Measurements from ENCODE around the gene FOXL3.

The FOXL3 gene

GRCh38 chr7:253581-254336, 36.2 kb upstream of the FOXL3 start:
- POLR2A ChIA-PET, result no interaction called here
- TF ChIP-seq ZXDB (tag by site-specific recombination; IDR thresholded peaks at IDR 0.05) (no peak), ZNF335 (tag by site-specific recombination; conservative IDR thresholded peaks at IDR 0.05) (no peak), ZBTB17 (tag by site-specific recombination; IDR thresholded peaks at IDR 0.05) (no peak), PATZ1 (tag by site-specific recombination; IDR thresholded peaks at IDR 0.05) (no peak), TSHZ1 (tag by site-specific recombination; IDR thresholded peaks at IDR 0.05; ENCODE audit: borderline replicate concordance) (no peak), GLIS1 (tag by site-specific recombination; IDR thresholded peaks at IDR 0.05) (no peak), ZBTB11 (tag by site-specific recombination; conservative IDR thresholded peaks at IDR 0.05; ENCODE audit: low read depth) (no peak), ZNF785 (tag by site-specific recombination; IDR thresholded peaks at IDR 0.05) (no peak), ZNF23 (tag by site-specific recombination; IDR thresholded peaks at IDR 0.05; ENCODE audit: borderline replicate concordance) (no peak), ZNF843 (tag by site-specific recombination; IDR thresholded peaks at IDR 0.05) (no peak), ZNF561 (tag by site-specific recombination; IDR thresholded peaks at IDR 0.05; ENCODE audit: borderline replicate concordance) (no peak), ZNF488 (tag by site-specific recombination; IDR thresholded peaks at IDR 0.05) (no peak), ZNF449 (tag by site-specific recombination; IDR thresholded peaks at IDR 0.05) (no peak), ZNF792 (tag by site-specific recombination; IDR thresholded peaks at IDR 0.05) (no peak), YY1 (tag by site-specific recombination; IDR thresholded peaks at IDR 0.05) (no peak), ZNF677 (tag by site-specific recombination; IDR thresholded peaks at IDR 0.05) (no peak)
- H3K4me3 ChIP-seq (ENCODE audit: low read depth, low read length), result no peak overlapping the region
- H3K27ac ChIP-seq (ENCODE audit: extremely low read depth, low read depth, low read length), result no peak overlapping the region
- H3K4me1 ChIP-seq (ENCODE audit: control insufficient read depth, insufficient read depth, low read length), result no peaks in the 10 kb centered on the region
- no peaks in the 10 kb centered on the region; the same call in 1 of the 2 replicates for H3K9me3 ChIP-seq (ENCODE audit: control insufficient read depth, insufficient read depth, low read depth, low read length)
- CTCF ChIA-PET, result no interaction called here
- peaks cover 0 to 21% of the 10 kb centered on the region in 2 experiments; a peak in 1 of 3 replicates for H3K36me3 ChIP-seq (ENCODE audit: control insufficient read depth in 2 of 2, insufficient read depth in 1 of 2, low read length in 2 of 2)
